Panc1 (cell line): Measurements from ENCODE around the gene MAP3K2.

Source experiments
- CTCF ChIP-seq: fragments of 450-650 bp; IDR thresholded peaks from 2 replicates; pipeline ENCODE4 v1.5.1; 2017; ENCODE audit warnings: mild to moderate bottlenecking
- POLR2AphosphoS5 ChIP-seq: IDR thresholded peaks from 2 replicates; pipeline ENCODE4 v1.6.1; 2012; ENCODE audit warnings: mild to moderate bottlenecking, low read depth, low read length, moderate library complexity

DNA sequence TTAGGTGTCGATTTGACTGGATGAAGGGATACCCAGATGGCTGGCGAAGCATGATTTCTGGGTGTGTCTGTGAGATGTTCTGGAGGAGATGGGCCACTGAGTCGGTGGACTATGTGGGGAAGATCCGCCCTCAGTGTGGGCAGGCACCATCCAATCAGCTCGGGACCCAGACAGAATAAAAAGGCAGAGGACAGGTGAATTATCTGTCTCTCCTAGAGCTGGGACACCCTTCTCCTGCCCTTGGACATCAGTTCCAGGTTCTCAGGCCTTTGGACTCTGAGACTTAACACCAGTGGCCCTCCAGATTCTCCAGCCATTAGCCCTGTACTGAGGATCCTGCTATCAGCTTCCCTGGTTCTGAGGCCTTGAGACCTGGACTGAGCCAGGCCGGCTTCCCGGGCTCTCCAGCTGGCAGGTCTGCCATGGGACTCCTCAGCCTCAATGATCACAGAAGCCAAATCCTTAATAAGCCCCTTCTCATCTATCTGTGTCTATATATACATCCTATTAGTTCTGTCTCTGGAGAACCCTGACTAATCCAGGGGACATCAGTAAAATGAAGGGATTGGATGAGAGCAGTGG is 42.2 kb upstream of the MAP3K2 start:
- TF ChIP-seq CTCF (no peak), POLR2AphosphoS5 (no peak)
